HTR-8/SVneo (cell line): ENCODE data around the gene PREX1.
"Not testable (repeated sequence)": the region's sequence is repeated elsewhere in the genome, so short reads cannot be mapped to it uniquely, and the experiment has no call there.

Experiments
- DNase-seq: peaks from one replicate; pipeline ENCODE4 v3.0.0; 2011; ENCODE audit warnings: low spot score, mixed read lengths; ENCODE audit not compliant: insufficient read length
- FAIRE-seq: peaks from 2 replicates; lab custom pipeline; 2011; peaks lifted over from hg19 to GRCh38; lab: Jason Lieb, UNC

The PREX1 gene

GRCh38 chr20:48604936-48605335, 222.9 kb downstream of the PREX1 start:
- DNase-seq (no peak), FAIRE-seq (peak; percentile 92)

DNA sequence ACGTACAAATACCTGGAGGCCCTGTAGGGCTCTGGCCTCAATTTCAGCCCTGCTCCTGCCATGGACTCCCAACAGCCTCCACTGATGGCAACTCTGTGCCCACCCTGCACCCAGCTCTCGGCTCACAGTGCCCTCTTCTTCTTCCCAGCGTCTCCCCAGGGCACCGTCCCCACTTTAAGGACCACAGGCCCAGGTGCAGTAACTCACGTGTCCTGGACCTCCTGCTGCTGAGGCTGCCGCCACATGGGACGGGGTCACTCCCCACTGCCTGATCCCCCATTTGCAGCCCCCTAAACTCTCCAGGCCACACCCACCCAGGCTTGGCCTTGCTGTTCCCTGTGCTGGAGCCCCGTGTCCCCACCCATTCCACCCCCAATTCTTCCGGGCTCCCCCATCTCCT, 223.4 kb downstream of the PREX1 start:
- DNase-seq = no peak
- FAIRE-seq = peak; percentile 13

DNA sequence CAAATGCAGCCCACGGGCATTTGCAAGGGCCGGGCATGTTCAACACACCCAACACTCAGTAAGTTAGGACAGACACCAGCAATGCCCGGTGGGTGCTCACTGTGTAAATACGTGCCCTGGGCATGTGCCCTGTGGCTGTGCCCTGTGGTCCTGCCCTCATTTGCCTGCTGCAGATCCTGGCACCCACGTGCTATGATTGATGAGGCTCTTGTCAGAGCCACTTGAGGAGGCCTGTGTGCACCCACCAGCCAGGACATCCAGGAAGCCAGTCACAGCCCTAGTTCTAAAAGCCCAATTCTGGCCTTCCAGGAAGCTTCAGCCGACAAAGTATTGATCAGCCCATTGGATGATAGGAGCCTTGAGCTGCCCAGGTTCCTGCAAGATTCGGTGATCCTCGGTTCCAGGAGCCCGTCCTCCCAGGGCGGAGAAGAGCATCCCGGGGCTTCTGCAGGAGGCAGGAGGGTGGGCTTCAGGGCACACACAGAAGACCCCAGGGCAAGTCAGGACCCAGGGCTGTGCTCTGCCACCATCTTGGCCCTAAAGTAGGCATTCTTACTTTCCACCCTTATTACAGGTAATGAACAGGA, 223.9 kb downstream of the PREX1 start:
- DNase-seq = no peak

GRCh38 chr20:48603116-48603818, 224.5 kb downstream of the PREX1 start:
- no peak for DNase-seq
- peak; percentile 51 for FAIRE-seq

More for the DNA sequence above, 223.9 kb downstream of the PREX1 start:
- peak; percentile 36 for FAIRE-seq

DNA sequence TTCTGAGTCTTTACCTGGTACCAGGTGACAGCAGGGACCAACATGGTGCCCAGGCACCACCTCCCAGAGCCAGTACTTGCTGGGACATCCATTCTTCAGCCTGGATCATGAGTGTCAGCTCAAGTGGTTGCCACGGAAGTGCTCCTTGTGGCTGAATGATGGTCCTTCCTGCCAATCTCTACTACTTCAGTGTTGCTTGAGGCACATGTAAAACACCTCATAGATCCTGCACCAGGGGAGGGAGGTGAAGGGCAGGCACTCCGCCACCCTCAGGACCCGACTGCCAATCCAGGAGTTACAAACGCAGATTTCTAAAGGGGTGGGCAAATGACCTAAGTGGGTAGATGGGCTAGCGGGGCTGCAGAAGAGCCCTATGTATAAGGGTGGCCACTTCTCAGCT, 226.0 kb downstream of the PREX1 start:
- no peak for DNase-seq
- FAIRE-seq = no peak

DNA sequence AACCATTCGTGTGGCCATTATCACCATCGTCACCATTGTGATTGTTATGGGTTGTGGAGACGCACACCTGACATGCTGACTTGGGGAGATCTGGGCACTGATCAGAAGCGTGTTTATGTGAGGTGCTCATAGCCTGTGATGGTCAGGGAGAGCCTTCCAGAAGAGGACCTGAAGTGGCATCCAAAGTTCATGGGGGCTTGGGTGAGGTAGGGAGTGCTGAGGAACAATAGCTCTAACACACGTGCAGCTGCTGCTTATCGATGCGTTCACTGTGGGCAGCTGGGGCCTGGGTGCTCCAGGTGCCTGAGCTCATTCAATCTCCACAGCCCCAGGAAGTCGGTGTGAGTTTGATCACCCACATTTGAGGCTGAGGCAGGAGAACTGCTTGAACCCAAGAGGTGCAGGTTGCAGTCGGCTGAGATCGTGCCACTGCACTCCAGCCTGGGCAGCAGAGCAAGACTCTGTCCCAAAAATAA, 227.3 kb downstream of the PREX1 start:
- peak; percentile 77 for FAIRE-seq
- DNase-seq = no peak

DNA sequence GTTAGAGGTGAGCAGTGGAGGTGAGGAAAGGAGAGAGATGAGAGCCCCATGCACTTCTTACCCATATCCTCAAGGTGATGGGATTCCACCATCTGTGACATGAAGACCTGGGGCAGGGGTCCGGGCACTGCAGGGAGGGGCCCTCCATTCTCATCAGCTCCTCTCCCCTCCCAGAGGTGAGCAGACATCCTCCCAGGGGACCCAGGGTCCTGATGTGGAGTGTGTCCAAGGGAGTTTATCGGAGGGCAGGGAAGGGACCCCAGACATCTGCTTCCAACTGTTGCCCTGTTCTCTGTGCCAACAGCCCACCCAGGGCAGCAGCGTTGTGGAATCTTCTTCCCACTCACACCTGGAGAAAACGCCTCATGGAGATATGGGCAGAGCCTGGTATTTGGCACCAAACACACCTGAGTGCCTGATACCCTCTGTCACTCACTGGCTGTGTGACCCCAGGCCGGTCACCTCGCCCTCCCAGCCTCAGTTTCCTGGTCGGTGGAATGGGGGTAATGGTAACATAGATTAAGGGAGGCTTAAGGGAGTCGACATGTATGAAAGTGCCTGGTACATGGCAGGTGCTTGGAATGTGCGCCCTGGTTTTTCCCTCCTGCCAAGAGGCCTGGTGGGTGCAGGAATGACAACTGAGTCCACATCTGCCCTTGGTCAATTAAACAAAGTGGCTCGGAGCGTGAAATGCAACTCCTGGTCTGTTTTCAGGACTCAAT, 227.9 kb downstream of the PREX1 start:
- DNase-seq = no peak
- no peak for FAIRE-seq

DNA sequence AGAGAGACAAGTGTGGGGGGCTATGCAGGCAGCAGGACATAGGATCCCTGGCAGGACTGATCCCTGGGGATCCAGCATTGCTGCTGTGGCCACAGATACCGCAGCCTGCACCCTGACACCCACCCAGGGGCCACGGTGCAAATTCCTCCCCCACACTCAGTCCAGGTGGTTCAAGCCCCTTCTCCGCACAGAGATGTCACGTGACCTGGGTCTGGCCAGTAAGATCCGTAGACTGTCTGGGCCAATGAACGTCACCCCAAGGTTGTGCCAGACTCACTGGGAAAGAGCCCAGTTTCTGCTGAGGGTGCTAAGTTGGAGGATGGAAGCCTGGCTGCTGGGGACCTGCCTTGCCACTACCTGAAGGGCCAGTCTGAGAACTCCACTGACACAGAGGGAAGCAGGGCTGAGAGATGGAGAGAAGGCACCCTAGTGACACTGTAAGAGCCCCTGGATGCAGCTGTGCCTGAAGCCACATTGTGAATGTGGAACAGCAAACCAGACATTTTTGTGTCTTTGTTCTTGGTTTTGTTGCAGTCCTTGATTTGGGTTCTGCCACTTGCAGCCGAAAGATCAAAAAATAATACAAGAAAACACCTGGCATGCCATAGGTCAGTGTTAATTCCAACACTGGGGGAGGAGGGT, 228.6 kb downstream of the PREX1 start:
- FAIRE-seq (peak; percentile 36), DNase-seq (no peak)

GRCh38 chr20:48598303-48598941, 229.4 kb downstream of the PREX1 start:
- not testable (repeated sequence) for DNase-seq
- FAIRE-seq = peak; percentile 79

GRCh38 chr20:48597521-48598302, 230.1 kb downstream of the PREX1 start:
- FAIRE-seq = peak; percentile 87

DNA sequence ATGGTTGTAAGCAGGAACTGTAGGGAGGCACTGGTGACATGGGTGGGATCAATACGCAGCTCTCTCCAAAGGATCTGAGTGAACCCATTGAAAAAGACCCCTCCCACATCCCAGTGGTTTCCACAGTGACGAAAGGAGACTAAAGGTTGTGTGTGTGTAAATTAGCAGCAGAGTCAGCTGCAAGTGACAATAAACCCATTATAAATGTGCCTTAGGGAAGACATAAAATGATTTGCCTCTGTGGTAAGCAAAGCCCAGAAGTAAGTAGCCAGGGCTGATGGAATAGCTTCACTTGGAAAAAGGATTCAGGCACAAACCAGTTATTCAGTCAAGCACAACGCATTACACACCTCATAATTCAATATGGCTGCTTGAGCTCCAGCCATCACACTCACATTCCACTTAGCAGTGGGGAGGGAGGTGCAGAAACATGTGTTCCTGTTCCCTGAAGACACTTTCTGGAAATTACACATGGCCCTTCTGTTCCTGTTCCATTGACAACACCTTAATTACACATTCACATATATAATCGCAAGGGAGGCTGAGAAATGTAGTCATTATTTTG, 231.4 kb downstream of the PREX1 start:
- DNase-seq (no peak), FAIRE-seq (peak; percentile 86)

More at GRCh38 chr20:48597521-48598302, 230.1 kb downstream of the PREX1 start:
- no peak for DNase-seq

- FAIRE-seq (peak; percentile 80), DNase-seq (no peak)
Observed at GRCh38 chr20:48595495-48596333, 232.1 kb downstream of the PREX1 start.

DNA sequence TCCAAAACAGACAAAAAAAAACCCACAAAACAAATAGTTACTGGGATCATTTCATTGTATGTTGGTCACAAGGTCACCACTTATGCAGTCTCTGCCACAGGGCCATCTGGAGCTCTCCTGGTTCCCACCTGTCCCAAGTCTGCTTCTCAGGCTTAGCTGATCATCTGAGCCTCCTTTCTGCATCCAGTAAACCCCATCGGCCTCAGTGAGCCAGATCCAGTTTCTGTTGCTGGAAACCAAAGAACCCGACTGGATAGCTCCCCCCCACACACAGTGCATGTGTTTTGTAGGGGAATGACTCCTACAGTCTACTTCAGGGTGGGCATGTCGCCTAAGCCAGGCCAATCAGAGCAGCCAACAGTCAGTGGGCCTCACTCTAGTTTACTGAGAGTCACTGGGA, 233.3 kb downstream of the PREX1 start:
- FAIRE-seq = no peak
- DNase-seq = no peak

- peak; percentile 62 for FAIRE-seq
- DNase-seq = no peak
Observed at GRCh38 chr20:48592107-48592940, 235.5 kb downstream of the PREX1 start.

GRCh38 chr20:48586730-48587129, 241.1 kb downstream of the PREX1 start:
- FAIRE-seq (no peak), DNase-seq (no peak)

DNA sequence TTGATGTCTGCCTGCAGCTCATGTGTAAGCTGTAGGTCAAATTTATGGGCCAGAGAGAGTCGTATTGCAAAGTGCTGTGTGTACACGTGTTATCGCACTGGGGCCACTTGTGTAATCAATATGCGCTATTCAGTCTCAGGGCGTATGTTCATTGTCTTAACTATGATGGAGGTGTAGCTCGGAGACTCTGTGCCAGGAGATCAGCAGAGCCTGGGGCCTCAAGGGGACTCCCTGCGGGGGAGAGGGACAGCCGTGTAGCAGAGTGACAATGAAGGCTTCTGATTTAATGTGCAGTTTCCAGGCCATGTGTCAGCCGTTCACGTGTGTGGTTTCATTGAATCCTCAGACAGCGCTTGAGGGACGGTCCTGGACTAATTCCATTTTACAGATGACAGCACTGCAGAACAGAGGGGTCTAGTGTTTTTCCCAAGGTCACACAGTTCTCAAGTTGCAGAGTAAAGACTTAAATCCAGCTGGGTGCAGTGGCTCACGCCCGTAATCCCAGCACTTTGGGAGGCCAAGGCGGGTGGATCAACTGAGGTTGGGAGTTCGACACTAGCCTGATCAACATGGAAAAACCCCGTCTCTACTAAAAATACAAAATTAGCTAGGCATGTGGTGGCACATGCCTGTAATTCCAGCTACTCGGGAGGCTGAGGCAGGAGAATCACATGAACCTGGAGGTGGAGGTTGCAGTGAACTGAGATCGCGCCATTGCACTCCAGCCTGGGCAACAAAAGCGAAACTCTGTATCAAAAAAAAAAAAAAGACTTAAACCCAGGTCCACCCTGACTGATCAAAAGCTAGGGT, 242.5 kb downstream of the PREX1 start:
- FAIRE-seq = peak; percentile 52
- DNase-seq = no peak
